Tibial nerve (tissue), 4 donors: Measurements from ENCODE around the gene SPEN.

Source experiments
- CTCF ChIP-seq, 5 experiments: fragments of 200-600 bp in 3 of 5; fragments of 450-650 bp in 2 of 5; sonication (generic) in 3 of 5; IDR thresholded peaks; one replicate each; pipeline ENCODE4 v1.5.1; 2016 to 2019; ENCODE audit warnings: antibody characterized with exemption in 5 of 5, mild to moderate bottlenecking in 3 of 5, moderate library complexity in 2 of 5
- EP300 ChIP-seq, 2 donors: sonication (generic); formaldehyde crosslinking; IDR thresholded peaks; one replicate each; pipeline ENCODE4 v1.6.1; 2017; ENCODE audit warnings: antibody characterized with exemption in 2 of 2, mild to moderate bottlenecking in 1 of 2
- POLR2A ChIP-seq, 2 donors: fragments of 450-650 bp; IDR thresholded peaks; one replicate each; pipeline ENCODE4 v1.6.1; 2017; ENCODE audit warnings: antibody characterized with exemption in 2 of 2, mild to moderate bottlenecking in 2 of 2, moderate library complexity in 2 of 2

DNA sequence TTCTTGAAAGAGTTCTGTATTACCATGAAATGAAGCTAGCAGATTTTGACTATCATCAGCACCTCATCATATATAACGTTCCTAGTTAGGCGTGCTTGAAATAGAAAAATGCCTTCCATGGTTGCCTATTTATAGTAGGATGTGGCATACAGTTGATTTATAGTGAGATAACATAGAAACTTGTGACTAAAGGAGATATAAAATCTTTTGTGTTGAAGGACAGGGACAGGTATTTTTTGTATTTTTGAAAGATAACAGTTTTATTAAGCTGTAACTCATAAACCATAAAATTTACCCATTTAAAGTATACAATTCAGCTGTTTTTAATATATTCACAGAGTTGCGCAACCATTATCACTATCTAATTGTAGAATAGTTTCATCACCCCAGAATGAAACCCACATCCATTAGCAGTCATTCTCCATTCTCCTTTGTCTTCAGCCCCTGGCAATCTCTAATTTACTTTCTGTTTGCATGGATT lies 19.3 kb downstream of the SPEN start:
- no peak for TF ChIP-seq CTCF (IDR thresholded peaks at IDR 0.05)
- no peak for TF ChIP-seq POLR2A (IDR thresholded peaks at IDR 0.05)
- no peak for TF ChIP-seq EP300 (IDR thresholded peaks at IDR 0.05)
